Measurements from ENCODE around the gene NSMCE3. TPM values are rescaled to one million over a fixed set of nuclear protein-coding genes. Genes with fewer than 3 reads are reported as not detected.

The NSMCE3 gene
- total RNA-seq: 6.8 TPM
- long read RNA-seq, full-length matches to known transcripts: 22 of 22 reads
- long read RNA-seq, partial matches to known transcripts: 0 of 22 reads
- long read RNA-seq, other reads (novel, unspliced or antisense): 0 of 22 reads

DNA sequence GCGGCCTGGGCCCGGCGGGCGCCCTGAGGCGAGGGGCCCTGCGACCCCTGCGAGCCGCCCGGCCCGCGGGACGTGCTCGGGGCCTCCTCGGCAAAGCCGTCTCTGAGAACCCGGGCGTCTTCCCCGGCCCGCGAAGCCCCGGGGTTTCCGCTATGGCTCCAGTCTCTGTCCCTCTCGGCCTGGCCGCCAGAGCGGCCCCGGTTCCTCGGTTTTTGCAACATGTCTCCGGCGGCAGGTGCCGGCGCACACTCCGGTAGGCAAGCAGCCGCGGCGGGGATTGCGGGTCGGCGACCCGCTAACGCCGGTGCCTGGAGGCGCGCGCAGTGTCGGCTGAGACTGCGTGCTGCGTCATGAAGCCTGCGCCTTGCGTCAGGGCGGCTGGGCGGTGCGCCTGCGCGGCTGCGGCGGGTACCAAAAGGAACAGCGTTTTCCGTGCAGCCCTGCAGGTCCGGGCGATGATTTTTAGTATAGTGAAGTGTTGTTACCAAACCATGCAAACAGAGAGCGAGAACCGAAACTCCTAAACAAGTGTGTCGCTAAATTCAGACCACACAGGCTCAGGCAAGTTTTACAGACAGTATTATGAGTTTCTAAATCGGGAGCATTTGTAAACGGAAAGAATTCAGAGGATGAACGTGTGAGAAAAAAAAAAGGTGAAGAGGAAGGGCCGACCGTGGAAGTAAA, at the start of gene NSMCE3:
Gene NSMCE3 (minus strand): TSS at position 338 of the 684 bp plus-strand sequence. CDS start 117 bp downstream, at position 221.
- intact Hi-C loops (cut with micrococcal nuclease): no loop called here
- peak; percentile 94 for DNase-seq
- peak; percentile 100 for ATAC-seq

DNA sequence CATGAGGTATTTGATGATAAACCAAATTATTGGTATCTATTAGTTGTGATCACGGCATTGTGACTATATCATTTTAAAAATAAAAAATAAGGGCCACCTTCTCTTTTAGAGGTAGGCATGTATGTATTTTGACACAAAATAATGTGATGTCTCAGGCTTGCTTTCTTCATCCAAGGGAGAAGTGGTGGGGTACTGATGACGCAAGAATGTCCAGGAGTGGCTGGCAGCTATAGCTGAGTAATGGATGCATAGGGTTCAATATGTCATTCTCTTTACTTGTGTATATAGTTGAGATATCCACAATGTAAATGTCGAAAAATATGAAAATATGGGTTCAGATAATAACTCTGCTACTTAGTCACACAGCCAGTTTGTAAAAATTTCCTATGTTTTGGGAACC, 46.8 kb upstream of the NSMCE3 start:
- intact Hi-C loops (cut with micrococcal nuclease): no loop called here
- DNase-seq (no peak), ATAC-seq (no peak)

DNA sequence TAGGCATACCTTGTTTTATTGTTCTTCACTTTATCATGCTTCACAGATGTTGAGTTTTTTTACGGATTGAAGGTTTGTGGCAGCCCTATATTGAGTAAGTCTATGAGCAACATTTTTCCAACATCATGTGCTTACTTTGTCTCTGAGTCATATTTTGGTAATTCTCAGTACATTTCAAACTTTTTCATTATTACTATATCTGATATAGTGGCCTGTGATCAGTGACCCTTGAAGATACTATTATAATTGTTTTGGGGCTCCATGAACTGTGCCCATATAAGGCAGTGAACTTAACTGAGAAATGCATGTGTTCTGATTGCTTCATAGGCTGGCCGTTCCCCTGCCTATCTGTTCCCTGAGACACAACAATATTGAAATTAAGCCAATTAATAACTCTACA, 42.8 kb upstream of the NSMCE3 start:
- ATAC-seq (no peak), DNase-seq (no peak)
- intact Hi-C loops (cut with micrococcal nuclease): no loop called here

DNA sequence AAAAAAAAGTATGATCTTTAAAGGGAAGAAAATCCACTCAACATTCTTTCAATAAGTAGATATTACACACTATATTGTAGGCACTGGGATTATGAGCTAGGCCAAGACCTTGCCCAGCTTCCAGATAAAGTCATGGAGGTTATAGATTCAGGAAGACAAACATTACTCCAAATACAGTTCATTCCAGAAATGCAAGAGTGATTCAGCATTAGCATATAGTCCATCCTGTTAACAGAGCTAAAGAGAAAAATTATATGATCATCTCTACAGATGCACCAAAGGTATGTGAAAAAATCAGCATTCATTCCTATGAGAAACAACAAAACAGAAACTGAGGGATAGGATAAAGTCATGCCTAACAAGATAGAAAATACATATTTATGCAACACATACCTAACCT, 42.1 kb upstream of the NSMCE3 start:
- intact Hi-C loops (cut with micrococcal nuclease): no loop called here
- no peak for ATAC-seq
- no peak for DNase-seq

DNA sequence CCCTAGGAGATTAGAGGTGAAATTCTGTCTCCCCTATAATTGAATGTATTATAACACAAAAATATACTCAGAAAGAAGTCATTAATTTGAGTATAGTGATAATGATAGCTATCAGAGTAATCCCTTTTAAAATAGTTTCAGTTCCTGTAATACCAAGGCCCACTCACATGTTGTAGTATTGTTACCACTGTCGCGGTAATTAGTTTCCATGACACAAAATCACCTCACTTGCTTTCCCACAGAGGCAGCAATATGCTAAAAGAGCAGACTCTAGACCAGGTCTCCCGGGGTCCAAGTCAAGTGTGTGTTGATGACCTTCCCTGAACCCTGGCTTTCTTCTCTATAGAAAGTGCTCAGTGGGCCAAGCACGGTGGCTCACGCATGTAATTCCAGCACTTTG, 39.5 kb upstream of the NSMCE3 start:
- DNase-seq (no peak), ATAC-seq (no peak)
- intact Hi-C loops (cut with micrococcal nuclease): no loop called here

DNA sequence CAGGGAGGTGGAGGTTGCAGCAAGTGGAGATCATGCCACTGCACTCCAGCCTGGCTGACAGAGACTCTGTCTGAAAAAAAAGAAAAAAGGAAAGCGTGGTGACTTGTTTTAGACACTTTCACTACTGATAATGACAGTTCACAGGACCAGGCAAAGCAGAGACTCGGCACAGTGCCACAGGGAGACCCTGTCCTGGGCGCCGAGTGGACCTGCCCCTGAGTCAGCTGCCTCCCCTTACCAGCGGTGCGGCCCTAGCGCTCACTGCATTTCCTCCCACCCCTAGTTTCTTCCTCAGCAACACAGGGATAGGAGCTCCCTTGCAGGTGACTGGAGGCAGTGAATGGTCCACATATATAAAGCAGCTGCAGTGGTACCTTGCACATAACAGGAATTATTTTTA, 38.7 kb upstream of the NSMCE3 start:
- intact Hi-C loops (cut with micrococcal nuclease): no loop called here
- no peak for ATAC-seq
- DNase-seq: no peak

DNA sequence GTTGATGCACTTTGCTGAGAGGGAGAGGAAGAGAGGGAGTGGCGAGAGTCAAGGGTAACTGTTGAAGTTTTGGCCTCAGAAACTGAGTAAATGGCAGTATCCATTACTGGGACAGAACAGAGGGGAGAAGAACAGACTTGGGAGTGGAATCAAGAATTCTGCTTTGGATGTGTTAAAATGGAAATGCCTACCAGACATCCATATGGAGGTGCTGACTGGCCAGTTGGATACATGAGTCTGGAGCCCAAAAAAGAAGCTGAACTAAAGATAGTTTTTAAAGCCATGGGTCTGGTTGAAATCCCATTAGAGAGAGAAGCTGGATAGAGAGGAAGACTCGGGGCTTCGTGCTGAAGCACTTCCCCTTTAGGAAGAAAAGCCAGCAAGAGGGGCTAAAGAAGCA, 35.9 kb upstream of the NSMCE3 start:
- intact Hi-C loops (cut with micrococcal nuclease): no loop called here
- DNase-seq (no peak), ATAC-seq (no peak)

DNA sequence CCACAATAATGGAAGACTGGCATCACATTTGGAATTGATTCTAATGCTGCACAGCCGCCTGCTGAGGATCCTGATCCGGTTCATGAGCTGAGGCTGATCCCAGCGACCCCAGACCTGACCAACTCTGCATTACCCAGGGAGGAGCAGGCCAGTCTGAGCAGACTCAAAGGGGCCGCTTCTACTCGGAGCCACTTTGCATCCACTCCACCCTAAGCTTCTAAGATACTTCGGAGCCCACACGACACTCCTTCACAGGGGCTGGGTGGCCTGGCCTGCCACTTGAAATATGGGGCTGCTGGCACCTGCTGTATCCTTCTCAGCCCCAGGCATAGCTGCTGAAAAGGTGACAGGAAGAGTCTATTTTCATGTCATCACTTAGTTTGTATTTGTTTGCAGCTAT, 33.2 kb upstream of the NSMCE3 start:
- no peak for DNase-seq
- ATAC-seq: no peak
- intact Hi-C loops (cut with micrococcal nuclease): no loop called here

DNA sequence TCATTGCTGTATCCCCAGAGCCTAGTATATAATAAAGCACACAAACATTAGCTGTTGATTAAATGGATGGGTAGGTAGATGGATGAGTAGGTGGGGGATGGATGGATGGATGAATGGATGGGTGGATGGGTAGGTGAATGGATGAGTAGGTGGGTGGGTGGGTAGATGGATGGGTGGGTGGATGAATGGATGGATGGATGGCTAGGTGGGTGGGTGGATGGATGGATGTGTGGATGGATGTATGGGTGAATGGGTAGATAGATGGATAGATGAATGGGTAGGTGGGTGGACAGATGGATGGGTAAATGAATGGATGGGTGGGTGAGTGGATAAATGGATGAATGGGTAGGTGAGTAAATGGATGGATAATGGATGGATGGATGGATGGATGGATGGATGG, 30.2 kb upstream of the NSMCE3 start:
- ATAC-seq (no peak), DNase-seq (no peak)
- intact Hi-C loops (cut with micrococcal nuclease): no loop called here

DNA sequence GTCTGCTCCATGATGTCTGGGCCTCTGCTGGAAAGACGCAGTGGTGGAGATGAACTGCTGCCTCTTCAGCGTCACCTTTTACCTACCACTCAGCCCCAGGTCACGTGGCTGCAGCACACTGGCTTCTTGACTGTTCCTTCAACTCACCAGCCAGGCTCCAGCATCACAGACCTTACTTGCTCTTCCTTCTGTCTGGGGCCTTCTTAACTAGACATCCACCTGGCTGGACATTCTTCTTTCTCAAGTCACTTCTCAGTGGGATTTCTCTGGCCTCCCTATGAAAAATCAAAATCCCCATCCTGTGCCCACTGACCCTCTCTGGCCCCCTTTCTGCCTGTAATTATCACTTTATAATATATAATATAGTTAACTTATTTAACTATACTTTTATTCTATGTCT, 29.7 kb upstream of the NSMCE3 start:
- DNase-seq: no peak
- ATAC-seq: no peak
- intact Hi-C loops (cut with micrococcal nuclease): no loop called here

DNA sequence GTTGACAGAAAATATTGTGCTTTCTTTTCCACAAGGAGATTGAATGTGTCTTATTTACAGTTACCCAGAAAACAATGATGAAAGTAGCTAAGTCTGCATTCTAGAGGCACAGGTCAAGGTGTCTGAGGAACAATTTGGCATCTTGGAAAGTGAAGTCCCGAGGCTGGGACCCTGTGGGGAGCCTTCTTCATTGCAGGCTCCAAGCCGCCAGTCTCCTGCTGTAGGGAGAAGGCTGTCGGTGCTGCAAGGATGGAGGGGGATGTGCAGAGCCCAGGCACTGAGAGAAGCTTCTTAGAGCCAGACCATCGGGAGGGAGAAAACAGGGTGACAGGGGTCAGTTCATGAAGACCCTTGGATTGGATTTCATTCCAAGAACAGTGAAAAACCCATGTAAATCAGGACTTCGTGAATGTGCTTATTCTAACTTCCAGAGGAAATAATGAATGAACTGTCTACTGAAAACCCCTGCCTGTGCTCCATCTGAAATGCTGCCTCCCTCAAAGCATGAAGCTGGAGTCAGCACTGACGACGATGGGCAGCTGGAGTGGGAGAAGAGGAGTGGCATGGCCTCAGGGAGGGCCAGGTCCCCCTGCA, 25.2 kb upstream of the NSMCE3 start:
- ATAC-seq: no peak
- DNase-seq: no peak
- intact Hi-C loops (cut with micrococcal nuclease): no loop called here

DNA sequence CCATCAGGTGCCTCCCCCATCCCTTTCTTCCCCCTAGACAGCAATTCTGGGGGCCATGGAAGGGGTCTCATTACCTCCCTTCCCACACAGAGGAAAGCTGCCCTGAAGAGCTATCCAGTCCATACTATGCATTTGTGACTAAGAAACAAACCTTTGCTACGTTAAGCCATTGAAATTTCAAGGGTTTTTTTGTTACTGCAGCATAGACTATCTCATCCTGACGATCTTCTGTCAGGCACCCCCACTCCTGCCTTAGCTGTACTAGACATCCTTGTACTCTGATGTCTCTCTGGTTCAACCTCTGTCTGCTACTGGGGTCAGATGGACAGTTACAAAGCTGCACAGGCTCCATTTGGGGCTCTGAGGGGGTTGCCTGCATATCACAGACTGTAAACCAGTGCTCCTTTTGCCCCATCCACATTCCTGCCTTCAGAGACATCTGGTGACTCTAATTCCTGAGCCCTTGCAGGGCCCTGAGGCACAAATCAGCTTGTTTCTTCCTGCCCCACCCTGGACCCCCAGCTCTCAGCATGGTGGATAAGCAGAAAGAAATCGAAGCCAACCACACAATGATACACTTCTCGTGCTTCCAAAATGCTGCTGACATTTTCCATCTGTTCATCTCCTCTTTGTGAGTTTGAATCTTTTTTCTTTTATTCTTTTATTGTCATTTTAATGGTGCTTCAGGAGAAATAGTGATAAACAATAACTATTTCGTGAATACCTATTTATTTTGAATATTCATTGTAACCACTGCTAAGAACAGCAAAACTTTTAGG, 21.6 kb upstream of the NSMCE3 start:
- DNase-seq (no peak), ATAC-seq (no peak)
- intact Hi-C loops (cut with micrococcal nuclease): no loop called here

DNA sequence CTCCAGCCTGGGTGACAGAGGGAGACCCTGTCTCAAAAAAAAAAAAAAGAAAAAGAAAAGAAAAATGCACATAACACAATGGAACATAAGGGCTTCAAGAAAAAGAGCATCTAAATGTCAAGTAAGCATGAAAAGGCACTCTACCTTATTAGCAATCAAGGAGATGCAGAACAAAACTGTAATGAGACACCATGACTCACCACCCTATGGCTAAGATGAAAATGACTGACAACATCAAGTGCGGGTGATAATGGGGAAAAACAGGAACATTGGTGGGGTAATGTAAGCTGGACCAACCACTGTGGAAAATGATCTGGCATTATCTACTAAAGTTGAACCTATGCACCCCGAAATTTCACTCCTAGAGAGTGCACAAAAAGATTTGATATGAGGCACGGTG, 19.6 kb upstream of the NSMCE3 start:
- DNase-seq: no peak
- intact Hi-C loops (cut with micrococcal nuclease): no loop called here
- ATAC-seq: no peak

DNA sequence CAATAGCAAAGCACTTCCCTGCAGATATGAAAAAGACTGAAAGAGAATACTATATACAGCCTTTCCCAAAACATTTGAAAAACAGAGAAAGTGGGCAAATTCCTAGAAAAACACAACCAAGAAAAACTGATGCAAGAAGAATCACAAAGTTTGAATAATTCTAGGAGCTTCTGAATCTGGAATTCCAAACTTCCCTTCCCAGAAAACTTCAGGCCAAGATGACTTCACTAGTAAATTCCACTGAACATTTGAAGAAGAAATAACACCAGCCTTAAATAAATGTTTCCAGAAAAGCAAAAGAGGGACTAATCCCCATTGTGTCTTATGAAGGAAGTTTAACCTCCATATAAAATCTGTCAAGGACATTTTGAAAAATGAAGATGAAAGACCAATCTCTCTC, 15.8 kb upstream of the NSMCE3 start:
- no peak for ATAC-seq
- intact Hi-C loops (cut with micrococcal nuclease): no loop called here

DNA sequence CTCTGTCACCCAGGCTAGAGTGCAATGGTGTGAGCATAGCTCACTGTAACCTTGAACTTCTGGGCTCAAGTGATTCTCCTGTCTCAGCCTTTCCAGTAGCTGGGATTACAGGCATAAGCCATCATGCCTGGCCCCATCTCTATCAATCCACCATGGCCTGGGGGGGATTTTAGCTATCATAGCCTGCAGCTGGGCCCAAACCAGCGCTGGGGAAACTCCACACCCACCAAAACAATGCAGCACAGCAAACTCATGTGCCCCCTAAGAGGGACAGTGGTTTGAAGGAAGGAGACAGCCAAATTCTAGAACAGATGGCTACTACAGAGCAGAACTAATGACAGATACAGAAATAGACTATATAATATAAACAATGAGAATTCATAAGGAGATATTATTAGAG, 13.8 kb upstream of the NSMCE3 start:
- DNase-seq: no peak
- intact Hi-C loops (cut with micrococcal nuclease): no loop called here
- no peak for ATAC-seq

More for the DNA sequence above, 15.8 kb upstream of the NSMCE3 start:
- DNase-seq: no peak

DNA sequence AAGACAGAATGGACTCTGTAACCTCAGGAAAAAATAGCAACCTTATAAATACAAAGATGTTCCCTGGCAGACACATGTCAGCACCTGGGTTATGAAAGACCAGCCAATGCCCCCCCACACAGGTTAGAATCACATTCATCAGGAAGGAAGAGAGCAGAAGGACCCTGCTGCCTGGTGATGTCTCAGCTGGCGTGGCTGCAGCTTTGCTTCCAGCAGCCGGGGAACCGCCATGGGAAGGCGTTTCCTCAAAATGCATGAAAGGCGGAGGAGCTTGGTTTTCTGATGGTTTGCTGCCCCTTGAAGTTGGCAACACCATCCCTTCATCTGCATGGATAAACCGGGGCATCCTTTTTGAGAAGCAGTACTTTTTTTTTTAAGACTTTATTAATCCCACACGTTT, 10.9 kb upstream of the NSMCE3 start:
- no peak for ATAC-seq
- DNase-seq: no peak
- intact Hi-C loops (cut with micrococcal nuclease): no loop called here

DNA sequence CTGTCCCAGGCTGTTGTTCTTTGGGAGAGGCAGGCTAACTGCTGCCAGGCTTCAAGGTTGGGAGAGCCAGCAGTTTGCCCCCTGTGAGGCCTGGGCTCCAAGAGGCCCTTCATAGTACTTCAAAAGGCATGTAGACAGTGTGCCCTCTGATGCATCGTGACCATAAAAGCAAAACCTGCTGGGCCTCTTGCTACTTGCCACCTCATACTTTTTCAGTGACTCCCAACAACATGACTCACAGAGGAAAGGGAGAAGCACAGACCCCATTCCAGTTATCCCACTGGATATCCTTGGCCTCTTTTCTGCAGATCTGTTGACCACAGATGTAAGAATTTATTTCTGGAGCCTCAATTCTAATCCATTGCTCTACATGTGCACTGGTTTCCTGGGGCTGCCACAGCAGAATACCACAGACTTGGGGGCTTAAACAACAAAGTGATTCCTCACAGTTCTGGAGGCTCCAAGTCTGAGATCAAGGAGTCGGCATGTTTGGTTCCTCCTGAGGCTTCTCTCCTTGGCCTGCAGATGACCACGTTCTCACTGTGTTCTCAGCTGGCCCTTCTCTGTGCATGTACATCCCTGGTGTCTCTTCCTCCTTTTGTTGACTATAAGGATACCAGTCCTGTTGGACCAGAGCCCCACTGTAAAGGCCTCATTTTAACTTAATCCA, 8.9 kb upstream of the NSMCE3 start:
- no peak for DNase-seq
- intact Hi-C loops (cut with micrococcal nuclease): no loop called here
- no peak for ATAC-seq

DNA sequence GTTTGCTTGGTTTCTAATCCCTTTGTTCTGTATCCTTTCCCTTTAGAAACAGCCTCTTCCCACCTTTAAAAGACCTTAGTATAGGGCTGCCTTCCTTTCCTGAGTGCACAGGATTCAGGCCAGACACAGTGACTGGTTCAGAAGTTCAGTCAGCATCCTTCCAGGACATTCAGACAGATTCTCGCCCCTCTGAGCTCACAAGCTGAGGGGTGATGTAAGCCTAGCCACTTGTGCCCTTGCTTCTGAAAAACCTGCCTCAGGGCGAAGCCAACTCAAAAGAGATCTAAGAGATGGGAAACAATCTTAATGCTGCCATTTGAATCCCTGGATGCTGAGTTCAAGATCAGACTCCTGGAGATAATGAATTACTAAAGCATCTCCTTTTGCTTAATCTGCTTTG, 6.7 kb upstream of the NSMCE3 start:
- no peak for DNase-seq
- no peak for ATAC-seq
- intact Hi-C loops (cut with micrococcal nuclease): no loop called here

DNA sequence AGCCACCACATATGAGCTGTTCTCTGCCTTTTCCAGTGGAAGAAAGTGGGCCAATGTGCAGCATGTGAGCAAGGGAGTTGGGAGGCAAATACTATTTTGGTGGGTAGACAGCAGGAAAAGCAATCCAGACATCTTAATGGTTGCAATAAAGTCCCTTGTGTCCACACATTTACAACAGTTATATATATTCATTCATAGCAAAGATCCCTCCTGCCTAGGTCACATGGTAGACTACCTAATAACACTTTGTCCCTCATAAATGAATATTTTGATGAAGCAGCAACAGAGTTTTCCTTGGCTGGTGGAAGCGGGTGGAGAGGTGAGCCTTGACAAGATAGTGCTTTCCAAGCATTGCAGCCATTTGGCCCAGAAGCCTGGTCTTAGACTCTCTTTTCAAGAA, 6.2 kb upstream of the NSMCE3 start:
- no peak for ATAC-seq
- intact Hi-C loops (cut with micrococcal nuclease): no loop called here
- no peak for DNase-seq

DNA sequence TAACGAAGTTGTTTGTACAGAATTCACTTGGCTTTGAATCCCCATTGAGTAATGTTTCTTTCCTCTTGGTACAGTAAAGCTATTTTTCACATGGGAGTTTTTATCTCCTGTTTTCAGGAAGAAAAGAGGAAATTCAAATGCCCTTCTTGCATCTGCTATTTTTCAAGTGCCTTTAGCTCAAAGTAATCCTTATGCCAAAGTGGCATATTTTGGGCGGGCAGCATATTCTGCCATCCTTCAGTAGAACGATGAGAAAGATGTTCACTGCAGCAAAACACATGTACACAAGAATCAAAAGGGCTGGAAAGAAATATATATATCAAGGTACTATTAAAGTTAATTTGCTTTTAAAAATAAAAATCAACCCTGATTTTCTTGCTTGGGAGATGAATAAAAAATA, 5.3 kb upstream of the NSMCE3 start:
- intact Hi-C loops (cut with micrococcal nuclease): no loop called here
- DNase-seq: no peak
- no peak for ATAC-seq

All from left ventricle myocardium superior (tissue), 1 donor.